Measurements from ENCODE around the gene INPP5B.
A peak's percentile ranks its signal among the peaks of the same experiment; 100 is the strongest.

INPP5B gene

GRCh38 chr1:37892151-37893047, 54.5 kb downstream of the INPP5B start:
- peaks cover 12% of the 10 kb centered on the region for H3K36me3 Mint-ChIP-seq (ENCODE audit: low read depth)
- DNase-seq (ENCODE audit: low spot score): no peak
- no peak overlapping the region for H3K4me3 Mint-ChIP-seq
- no peaks in the 10 kb centered on the region for H3K9me3 Mint-ChIP-seq
- no peak overlapping the region for H3K27ac Mint-ChIP-seq
- no peaks in the 10 kb centered on the region for H3K4me1 Mint-ChIP-seq (ENCODE audit: low read depth)
- no peaks in the 10 kb centered on the region for H3K27me3 Mint-ChIP-seq (ENCODE audit: low read depth)

- no peak for DNase-seq (ENCODE audit: low spot score)
- peaks cover 28% of the 10 kb centered on the region for H3K36me3 Mint-ChIP-seq (ENCODE audit: low read depth)
These were observed 56.4 kb downstream of the INPP5B start for GRCh38 chr1:37890378-37891014.

GRCh38 chr1:37888022-37888700, 58.7 kb downstream of the INPP5B start:
- Mint-ChIP-seq H3K4me1 (ENCODE audit: low read depth) (peaks cover 11% of the 10 kb centered on the region), H3K9me3 (no peaks in the 10 kb centered on the region), H3K4me3 (no peak overlapping the region), H3K27ac (no peak overlapping the region), H3K36me3 (ENCODE audit: low read depth) (peaks cover 36% of the 10 kb centered on the region), H3K27me3 (ENCODE audit: low read depth) (no peaks in the 10 kb centered on the region)
- DNase-seq (ENCODE audit: low spot score): no peak

More at GRCh38 chr1:37890378-37891014, 56.4 kb downstream of the INPP5B start:
- H3K27ac Mint-ChIP-seq: no peak overlapping the region
- H3K9me3 Mint-ChIP-seq: no peaks in the 10 kb centered on the region
- H3K4me1 Mint-ChIP-seq (ENCODE audit: low read depth): no peaks in the 10 kb centered on the region
- no peaks in the 10 kb centered on the region for H3K27me3 Mint-ChIP-seq (ENCODE audit: low read depth)
- no peak overlapping the region for H3K4me3 Mint-ChIP-seq

- H3K9me3 Mint-ChIP-seq: no peaks in the 10 kb centered on the region
- peak overlapping the region; percentile 80 for H3K27ac Mint-ChIP-seq
- H3K4me1 Mint-ChIP-seq (ENCODE audit: low read depth): peaks cover 12% of the 10 kb centered on the region
- no peak for DNase-seq (ENCODE audit: low spot score)
- H3K4me3 Mint-ChIP-seq: peak overlapping the region; percentile 58
- peaks cover 50% of the 10 kb centered on the region for H3K36me3 Mint-ChIP-seq (ENCODE audit: low read depth)
- H3K27me3 Mint-ChIP-seq (ENCODE audit: low read depth): no peaks in the 10 kb centered on the region
These were observed 62.7 kb downstream of the INPP5B start for GRCh38 chr1:37884145-37884544.

- peaks cover 12% of the 10 kb centered on the region for H3K4me1 Mint-ChIP-seq (ENCODE audit: low read depth)
- H3K27ac Mint-ChIP-seq: peak overlapping the region; percentile 80
- H3K4me3 Mint-ChIP-seq: peak overlapping the region; percentile 38
- H3K36me3 Mint-ChIP-seq (ENCODE audit: low read depth): peaks cover 50% of the 10 kb centered on the region
- no peaks in the 10 kb centered on the region for H3K9me3 Mint-ChIP-seq
- no peak for DNase-seq (ENCODE audit: low spot score)
- no peaks in the 10 kb centered on the region for H3K27me3 Mint-ChIP-seq (ENCODE audit: low read depth)
These were observed 63.2 kb downstream of the INPP5B start for GRCh38 chr1:37883671-37884070.

- H3K4me1 Mint-ChIP-seq (ENCODE audit: low read depth): peaks cover 12% of the 10 kb centered on the region
- no peak overlapping the region for H3K27ac Mint-ChIP-seq
- no peak overlapping the region for H3K4me3 Mint-ChIP-seq
- no peak for DNase-seq (ENCODE audit: low spot score)
- peaks cover 40% of the 10 kb centered on the region for H3K36me3 Mint-ChIP-seq (ENCODE audit: low read depth)
- H3K9me3 Mint-ChIP-seq: no peaks in the 10 kb centered on the region
- H3K27me3 Mint-ChIP-seq (ENCODE audit: low read depth): no peaks in the 10 kb centered on the region
These were observed 67.0 kb downstream of the INPP5B start for GRCh38 chr1:37879865-37880264.

GRCh38 chr1:37878071-37878470, 68.8 kb downstream of the INPP5B start:
- no peak overlapping the region for H3K27ac Mint-ChIP-seq
- H3K4me3 Mint-ChIP-seq: no peak overlapping the region
- no peak for DNase-seq (ENCODE audit: low spot score)
- H3K27me3 Mint-ChIP-seq (ENCODE audit: low read depth): no peaks in the 10 kb centered on the region
- H3K9me3 Mint-ChIP-seq: no peaks in the 10 kb centered on the region
- peaks cover 43% of the 10 kb centered on the region for H3K36me3 Mint-ChIP-seq (ENCODE audit: low read depth)
- H3K4me1 Mint-ChIP-seq (ENCODE audit: low read depth): peaks cover 1% of the 10 kb centered on the region

- H3K4me3 Mint-ChIP-seq: no peak overlapping the region
- DNase-seq (ENCODE audit: low spot score): no peak
- no peak overlapping the region for H3K27ac Mint-ChIP-seq
- H3K27me3 Mint-ChIP-seq (ENCODE audit: low read depth): no peaks in the 10 kb centered on the region
- peaks cover 35% of the 10 kb centered on the region for H3K36me3 Mint-ChIP-seq (ENCODE audit: low read depth)
- no peaks in the 10 kb centered on the region for H3K4me1 Mint-ChIP-seq (ENCODE audit: low read depth)
- no peaks in the 10 kb centered on the region for H3K9me3 Mint-ChIP-seq
These were observed 71.0 kb downstream of the INPP5B start for GRCh38 chr1:37875833-37876232.

- DNase-seq (ENCODE audit: low spot score): no peak
- H3K9me3 Mint-ChIP-seq: no peaks in the 10 kb centered on the region
- H3K27me3 Mint-ChIP-seq (ENCODE audit: low read depth): no peaks in the 10 kb centered on the region
- peaks cover 44% of the 10 kb centered on the region for H3K36me3 Mint-ChIP-seq (ENCODE audit: low read depth)
- no peaks in the 10 kb centered on the region for H3K4me1 Mint-ChIP-seq (ENCODE audit: low read depth)
- no peak overlapping the region for H3K4me3 Mint-ChIP-seq
- H3K27ac Mint-ChIP-seq: no peak overlapping the region
These were observed 74.2 kb downstream of the INPP5B start for GRCh38 chr1:37872692-37873091.

- Mint-ChIP-seq H3K4me1 (ENCODE audit: low read depth) (peaks cover 3% of the 10 kb centered on the region), H3K27ac (no peak overlapping the region)
These were observed 78.4 kb downstream of the INPP5B start for GRCh38 chr1:37868466-37868865.

GRCh38 chr1:37867784-37868183, 79.1 kb downstream of the INPP5B start:
- DNase-seq (ENCODE audit: low spot score): no peak
- Mint-ChIP-seq H3K27ac (no peak overlapping the region), H3K9me3 (no peaks in the 10 kb centered on the region), H3K4me1 (ENCODE audit: low read depth) (peaks cover 3% of the 10 kb centered on the region), H3K36me3 (ENCODE audit: low read depth) (peaks cover 34% of the 10 kb centered on the region), H3K4me3 (no peak overlapping the region), H3K27me3 (ENCODE audit: low read depth) (no peaks in the 10 kb centered on the region)

More at GRCh38 chr1:37868466-37868865, 78.4 kb downstream of the INPP5B start:
- Mint-ChIP-seq H3K36me3 (ENCODE audit: low read depth) (peaks cover 39% of the 10 kb centered on the region), H3K4me3 (no peak overlapping the region), H3K9me3 (no peaks in the 10 kb centered on the region), H3K27me3 (ENCODE audit: low read depth) (no peaks in the 10 kb centered on the region)
- DNase-seq (ENCODE audit: low spot score): no peak

GRCh38 chr1:37866491-37866890, 80.4 kb downstream of the INPP5B start:
- no peak overlapping the region for H3K27ac Mint-ChIP-seq
- H3K36me3 Mint-ChIP-seq (ENCODE audit: low read depth): peaks cover 36% of the 10 kb centered on the region
- no peaks in the 10 kb centered on the region for H3K27me3 Mint-ChIP-seq (ENCODE audit: low read depth)
- no peaks in the 10 kb centered on the region for H3K9me3 Mint-ChIP-seq
- H3K4me3 Mint-ChIP-seq: no peak overlapping the region
- H3K4me1 Mint-ChIP-seq (ENCODE audit: low read depth): peaks cover 3% of the 10 kb centered on the region
- no peak for DNase-seq (ENCODE audit: low spot score)

- H3K36me3 Mint-ChIP-seq (ENCODE audit: low read depth): peaks cover 35% of the 10 kb centered on the region
- no peak overlapping the region for H3K4me3 Mint-ChIP-seq
- H3K9me3 Mint-ChIP-seq: no peaks in the 10 kb centered on the region
- H3K27me3 Mint-ChIP-seq (ENCODE audit: low read depth): no peaks in the 10 kb centered on the region
- H3K27ac Mint-ChIP-seq: peak overlapping the region; percentile 43
- peaks cover 5% of the 10 kb centered on the region for H3K4me1 Mint-ChIP-seq (ENCODE audit: low read depth)
- peak; percentile 15 for DNase-seq (ENCODE audit: low spot score)
These were observed 81.3 kb downstream of the INPP5B start for GRCh38 chr1:37865348-37866120.

Measured in T-helper 2 cell treated with Interferon-gamma antibody and Interleukin-4, amounts not matched to agents 5 μg/mL and 100 μg/mL, for 36 hours (primary cell).